Measurements from ENCODE around the gene LCN6.

- TF ChIP-seq CTCF (IDR thresholded peaks at IDR 0.05) (no peak), POLR2A (IDR thresholded peaks at IDR 0.05) (no peak)
These were observed 13.2 kb upstream of the LCN6 start for GRCh38 chr9:136761545-136761981.

Measured in testis (tissue), 2 donors.